ENCODE measurements around the gene MRPL40. TPM values are rescaled to one million over a fixed set of nuclear protein-coding genes. Genes with fewer than 3 reads are reported as not detected.

Gene MRPL40
- total and polyA plus RNA-seq, 2 donors (not counting 1 experiment from before 2014, with no cell fraction given) = 44.4 to 44.8 TPM

DNA sequence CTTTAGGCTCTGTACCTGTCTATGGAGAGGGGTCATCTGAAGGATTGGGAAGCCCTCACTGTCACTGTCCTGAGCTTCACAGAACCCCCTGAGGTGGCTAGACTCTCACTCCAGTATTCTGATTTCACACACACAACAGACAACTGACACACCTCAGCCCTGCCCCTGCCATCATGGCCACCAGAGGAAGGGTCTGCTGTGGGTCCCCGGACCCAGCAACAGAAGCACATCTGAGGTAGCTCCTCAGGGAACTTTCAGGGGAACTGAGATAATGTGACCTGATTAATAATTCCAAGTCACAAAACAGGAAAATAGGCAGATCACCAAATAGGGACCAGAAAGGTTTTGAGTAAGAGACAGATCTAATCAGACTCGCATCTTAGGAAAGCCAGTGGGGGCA is 22.7 kb downstream of the MRPL40 start:
- H3K4me3 ChIP-seq (replicated peaks in 1 of 4; ENCODE audit: control extremely low read depth in 1 of 4, insufficient read depth in 1 of 4, low read depth in 3 of 4, low read length in 4 of 4) = no peak overlapping the region
- no peaks in the 10 kb centered on the region for H3K79me2 ChIP-seq (ENCODE audit: control insufficient read depth, insufficient read depth, low read length)
- no peaks in the 10 kb centered on the region for H3K9me3 ChIP-seq (ENCODE audit: control insufficient read depth, insufficient read depth, low read depth, low read length)
- no peak overlapping the region for H3K9ac ChIP-seq (ENCODE audit: insufficient read depth, low read length)
- H3K4me1 ChIP-seq (ENCODE audit: control insufficient read depth, extremely low read depth, insufficient read depth, low read length) = peaks cover 3% of the 10 kb centered on the region
- H3K27ac ChIP-seq (ENCODE audit: insufficient read depth, low read length) = no peak overlapping the region
- DNase-seq (ENCODE audit: low read depth in 2 of 2) = no peak
- no peak overlapping the region for H3K4me2 ChIP-seq (ENCODE audit: extremely low read depth, insufficient read depth, low read length)
- no peaks in the 10 kb centered on the region for H3K27me3 ChIP-seq (ENCODE audit: control insufficient read depth, insufficient read depth, low read length)
- H4K20me1 ChIP-seq (ENCODE audit: control insufficient read depth, extremely low read depth, insufficient read depth, low read length) = no peaks in the 10 kb centered on the region
- no peak overlapping the region for H2AFZ ChIP-seq (ENCODE audit: low read length)
- H3K36me3 ChIP-seq (ENCODE audit: control insufficient read depth, insufficient read depth, low read length) = peaks cover 22% of the 10 kb centered on the region
- TF ChIP-seq, protein P1, sequence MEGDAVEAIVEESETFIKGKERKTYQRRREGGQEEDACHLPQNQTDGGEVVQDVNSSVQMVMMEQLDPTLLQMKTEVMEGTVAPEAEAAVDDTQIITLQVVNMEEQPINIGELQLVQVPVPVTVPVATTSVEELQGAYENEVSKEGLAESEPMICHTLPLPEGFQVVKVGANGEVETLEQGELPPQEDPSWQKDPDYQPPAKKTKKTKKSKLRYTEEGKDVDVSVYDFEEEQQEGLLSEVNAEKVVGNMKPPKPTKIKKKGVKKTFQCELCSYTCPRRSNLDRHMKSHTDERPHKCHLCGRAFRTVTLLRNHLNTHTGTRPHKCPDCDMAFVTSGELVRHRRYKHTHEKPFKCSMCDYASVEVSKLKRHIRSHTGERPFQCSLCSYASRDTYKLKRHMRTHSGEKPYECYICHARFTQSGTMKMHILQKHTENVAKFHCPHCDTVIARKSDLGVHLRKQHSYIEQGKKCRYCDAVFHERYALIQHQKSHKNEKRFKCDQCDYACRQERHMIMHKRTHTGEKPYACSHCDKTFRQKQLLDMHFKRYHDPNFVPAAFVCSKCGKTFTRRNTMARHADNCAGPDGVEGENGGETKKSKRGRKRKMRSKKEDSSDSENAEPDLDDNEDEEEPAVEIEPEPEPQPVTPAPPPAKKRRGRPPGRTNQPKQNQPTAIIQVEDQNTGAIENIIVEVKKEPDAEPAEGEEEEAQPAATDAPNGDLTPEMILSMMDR (conservative IDR thresholded peaks at IDR 0.05 in 1 of 2, IDR thresholded peaks at IDR 0.05 in 1 of 2; ENCODE audit: low read depth in 1 of 2, low read length in 2 of 2) = no peak
- no peak for TF ChIP-seq EZH2 (IDR thresholded peaks at IDR 0.05; ENCODE audit: low read length, missing control alignments)

DNA sequence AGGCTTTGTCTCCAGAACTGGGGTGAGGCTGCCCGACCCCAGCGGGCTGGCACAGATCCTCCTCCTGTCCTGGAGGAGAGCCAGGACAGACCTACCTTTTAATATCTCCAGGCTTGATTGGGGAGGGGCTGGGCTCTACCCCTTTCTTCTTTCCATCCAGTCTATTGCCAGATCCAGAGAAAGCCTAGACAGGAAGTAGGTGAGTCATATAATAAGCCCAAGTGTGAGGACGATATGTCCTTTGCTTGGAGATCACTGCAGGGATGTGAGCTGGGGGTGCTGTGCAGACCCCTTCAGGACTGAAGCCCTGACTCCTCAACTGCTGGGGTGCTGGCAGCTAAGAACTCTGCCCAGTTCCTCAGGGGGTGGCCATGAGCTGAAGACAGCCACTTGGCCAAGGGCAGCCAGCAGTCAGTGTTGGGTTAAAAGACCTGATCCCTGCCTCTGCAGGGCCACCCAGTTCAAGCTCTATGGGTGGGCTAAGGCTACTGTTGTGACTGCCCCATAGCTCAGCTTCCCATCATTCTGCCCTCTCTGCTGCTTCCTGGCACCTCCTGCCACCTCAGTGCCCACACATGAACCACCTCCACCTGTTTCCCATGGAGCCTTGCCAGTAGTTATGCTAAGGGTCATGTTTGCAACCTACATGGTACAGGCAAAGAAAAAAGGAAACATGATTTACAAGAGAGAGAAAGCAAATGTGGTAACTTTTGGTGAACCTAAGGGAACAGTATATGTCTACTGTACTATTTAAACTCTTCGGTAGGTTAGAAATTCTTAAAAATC is 23.4 kb downstream of the MRPL40 start:
- TF ChIP-seq EZH2 (IDR thresholded peaks at IDR 0.05; ENCODE audit: low read length, missing control alignments) = no peak
- TF ChIP-seq, protein P1 (conservative IDR thresholded peaks at IDR 0.05 in 1 of 2, IDR thresholded peaks at IDR 0.05 in 1 of 2; ENCODE audit: low read depth in 1 of 2, low read length in 2 of 2) = no peak
- H3K4me1 ChIP-seq (ENCODE audit: control insufficient read depth, extremely low read depth, insufficient read depth, low read length) = peaks cover 3% of the 10 kb centered on the region
- no peaks in the 10 kb centered on the region for H3K79me2 ChIP-seq (ENCODE audit: control insufficient read depth, insufficient read depth, low read length)
- H3K9me3 ChIP-seq (ENCODE audit: control insufficient read depth, insufficient read depth, low read depth, low read length) = no peaks in the 10 kb centered on the region
- H3K4me2 ChIP-seq (ENCODE audit: extremely low read depth, insufficient read depth, low read length) = no peak overlapping the region
- H3K27ac ChIP-seq (ENCODE audit: insufficient read depth, low read length) = no peak overlapping the region
- H3K27me3 ChIP-seq (ENCODE audit: control insufficient read depth, insufficient read depth, low read length) = no peaks in the 10 kb centered on the region
- H4K20me1 ChIP-seq (ENCODE audit: control insufficient read depth, extremely low read depth, insufficient read depth, low read length) = no peaks in the 10 kb centered on the region
- no peak overlapping the region for H2AFZ ChIP-seq (ENCODE audit: low read length)
- H3K9ac ChIP-seq (ENCODE audit: insufficient read depth, low read length) = no peak overlapping the region
- peaks cover 22% of the 10 kb centered on the region for H3K36me3 ChIP-seq (ENCODE audit: control insufficient read depth, insufficient read depth, low read length)
- no peak for DNase-seq (ENCODE audit: low read depth in 2 of 2)
- no peak overlapping the region for H3K4me3 ChIP-seq (replicated peaks in 1 of 4; ENCODE audit: control extremely low read depth in 1 of 4, insufficient read depth in 1 of 4, low read depth in 3 of 4, low read length in 4 of 4)

DNA sequence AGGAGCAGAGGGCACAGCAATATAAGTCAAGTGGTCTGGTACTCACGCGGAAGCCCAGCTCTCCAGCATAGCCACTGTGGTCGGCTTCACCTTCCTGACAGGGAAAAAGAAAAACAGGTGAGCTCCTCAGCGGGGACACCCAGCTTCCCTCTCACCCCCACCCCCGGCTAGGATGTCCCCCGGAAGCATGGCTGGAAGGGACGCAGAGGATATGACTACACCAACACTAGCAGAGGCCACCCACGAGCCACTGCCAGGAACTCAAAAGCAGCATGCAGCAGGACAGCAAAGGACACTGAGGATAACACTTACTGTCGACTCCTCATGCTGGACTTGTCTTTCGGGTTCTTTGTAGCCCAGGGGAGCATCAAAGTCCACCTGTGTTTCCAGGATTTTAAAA is 24.2 kb downstream of the MRPL40 start:
- H3K4me3 ChIP-seq (replicated peaks in 1 of 4; ENCODE audit: control extremely low read depth in 1 of 4, insufficient read depth in 1 of 4, low read depth in 3 of 4, low read length in 4 of 4) = no peak overlapping the region
- no peaks in the 10 kb centered on the region for H3K9me3 ChIP-seq (ENCODE audit: control insufficient read depth, insufficient read depth, low read depth, low read length)
- peaks cover 3% of the 10 kb centered on the region for H3K4me1 ChIP-seq (ENCODE audit: control insufficient read depth, extremely low read depth, insufficient read depth, low read length)
- peaks cover 22% of the 10 kb centered on the region for H3K36me3 ChIP-seq (ENCODE audit: control insufficient read depth, insufficient read depth, low read length)
- H3K27me3 ChIP-seq (ENCODE audit: control insufficient read depth, insufficient read depth, low read length) = no peaks in the 10 kb centered on the region
- no peaks in the 10 kb centered on the region for H3K79me2 ChIP-seq (ENCODE audit: control insufficient read depth, insufficient read depth, low read length)
- H3K9ac ChIP-seq (ENCODE audit: insufficient read depth, low read length) = no peak overlapping the region
- TF ChIP-seq, protein P1 (conservative IDR thresholded peaks at IDR 0.05 in 1 of 2, IDR thresholded peaks at IDR 0.05 in 1 of 2; ENCODE audit: low read depth in 1 of 2, low read length in 2 of 2) = no peak
- TF ChIP-seq EZH2 (IDR thresholded peaks at IDR 0.05; ENCODE audit: low read length, missing control alignments) = no peak
- no peak overlapping the region for H2AFZ ChIP-seq (ENCODE audit: low read length)
- no peaks in the 10 kb centered on the region for H4K20me1 ChIP-seq (ENCODE audit: control insufficient read depth, extremely low read depth, insufficient read depth, low read length)
- no peak overlapping the region for H3K27ac ChIP-seq (ENCODE audit: insufficient read depth, low read length)
- no peak for DNase-seq (ENCODE audit: low read depth in 2 of 2)
- H3K4me2 ChIP-seq (ENCODE audit: extremely low read depth, insufficient read depth, low read length) = no peak overlapping the region
